Suprapubic skin (tissue), 4 donors: ENCODE results near the gene SANBR.

Experiments
- EP300 ChIP-seq: sonication (generic); formaldehyde crosslinking; IDR thresholded peaks from one replicate; pipeline ENCODE4 v1.6.1; 2017; ENCODE audit warnings: antibody characterized with exemption
- POLR2A ChIP-seq, 2 donors: fragments of 450-650 bp; IDR thresholded peaks; one replicate each; pipeline ENCODE4 v1.6.1; 2017; ENCODE audit warnings: antibody characterized with exemption in 2 of 2, mild to moderate bottlenecking in 2 of 2, moderate library complexity in 2 of 2
- POLR2AphosphoS5 ChIP-seq, 3 donors: sonication (generic); formaldehyde crosslinking; IDR thresholded peaks; one replicate each; pipeline ENCODE4 v1.6.1; 2017; ENCODE audit warnings: antibody characterized with exemption in 3 of 3
- TF ChIP-seq, protein P1 (sequence below), 2 donors: fragments of 200-600 bp in 1 of 2; fragments of 450-650 bp in 1 of 2; sonication (generic) in 1 of 2; IDR thresholded peaks; one replicate each; pipeline ENCODE4 v1.5.1; 2016 to 2019; ENCODE audit warnings: antibody characterized with exemption in 2 of 2, mild to moderate bottlenecking in 1 of 2, moderate library complexity in 1 of 2

DNA sequence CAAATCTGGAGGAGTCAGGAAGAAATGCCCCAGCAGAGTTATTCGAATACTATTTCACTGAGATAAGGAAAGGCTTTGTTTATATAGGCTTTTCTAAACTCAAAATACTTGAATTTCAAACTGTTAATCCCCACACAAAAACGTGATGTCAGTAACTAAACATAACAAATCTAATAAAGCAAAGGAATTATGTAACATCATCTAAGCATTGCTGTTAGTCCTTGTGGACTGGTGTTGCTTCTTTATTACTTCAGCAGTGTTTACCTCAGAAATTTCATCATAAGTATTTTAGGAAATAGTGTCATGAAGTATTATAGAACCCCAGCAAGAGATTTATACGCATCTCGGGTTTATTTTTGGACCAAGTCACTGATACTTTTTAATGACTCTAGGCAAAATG is 19.7 kb upstream of the SANBR start:
- no peak for TF ChIP-seq POLR2A (IDR thresholded peaks at IDR 0.05)
- TF ChIP-seq, protein P1, sequence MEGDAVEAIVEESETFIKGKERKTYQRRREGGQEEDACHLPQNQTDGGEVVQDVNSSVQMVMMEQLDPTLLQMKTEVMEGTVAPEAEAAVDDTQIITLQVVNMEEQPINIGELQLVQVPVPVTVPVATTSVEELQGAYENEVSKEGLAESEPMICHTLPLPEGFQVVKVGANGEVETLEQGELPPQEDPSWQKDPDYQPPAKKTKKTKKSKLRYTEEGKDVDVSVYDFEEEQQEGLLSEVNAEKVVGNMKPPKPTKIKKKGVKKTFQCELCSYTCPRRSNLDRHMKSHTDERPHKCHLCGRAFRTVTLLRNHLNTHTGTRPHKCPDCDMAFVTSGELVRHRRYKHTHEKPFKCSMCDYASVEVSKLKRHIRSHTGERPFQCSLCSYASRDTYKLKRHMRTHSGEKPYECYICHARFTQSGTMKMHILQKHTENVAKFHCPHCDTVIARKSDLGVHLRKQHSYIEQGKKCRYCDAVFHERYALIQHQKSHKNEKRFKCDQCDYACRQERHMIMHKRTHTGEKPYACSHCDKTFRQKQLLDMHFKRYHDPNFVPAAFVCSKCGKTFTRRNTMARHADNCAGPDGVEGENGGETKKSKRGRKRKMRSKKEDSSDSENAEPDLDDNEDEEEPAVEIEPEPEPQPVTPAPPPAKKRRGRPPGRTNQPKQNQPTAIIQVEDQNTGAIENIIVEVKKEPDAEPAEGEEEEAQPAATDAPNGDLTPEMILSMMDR (IDR thresholded peaks at IDR 0.05) = no peak
- TF ChIP-seq POLR2AphosphoS5 (IDR thresholded peaks at IDR 0.05) = no peak
- TF ChIP-seq EP300 = no peak
